HepG2 (cell line): Measurements from ENCODE around the gene ENO1. TPM values are rescaled to one million over a fixed set of nuclear protein-coding genes. Genes with fewer than 3 reads are reported as not detected.

Experiments
- ATF2 ChIP-seq: sonication (generic); formaldehyde crosslinking; IDR thresholded peaks from 2 replicates; pipeline ENCODE4 v1.4.0; 2020; ENCODE audit warnings: missing genetic modification reagents
- BCL3 ChIP-seq: sonication (generic); formaldehyde crosslinking; IDR thresholded peaks from 2 replicates; pipeline ENCODE4 v1.5.1; 2020; ENCODE audit warnings: mild to moderate bottlenecking, missing genetic modification reagents, moderate library complexity
- DPF2 ChIP-seq: sonication (generic); formaldehyde crosslinking; IDR thresholded peaks from 2 replicates; pipeline ENCODE4 v1.4.0; 2020; ENCODE audit warnings: mild to moderate bottlenecking, low read depth, missing genetic modification reagents, borderline replicate concordance
- GATAD2A ChIP-seq: IDR thresholded peaks from 2 replicates; pipeline ENCODE4 v1.6.1; 2016
- GMEB2 ChIP-seq: IDR thresholded peaks from 2 replicates; pipeline ENCODE4 v1.6.1; 2016; ENCODE audit warnings: missing biosample characterization, missing genetic modification reagents, low read depth
- HDAC2 ChIP-seq: sonication (generic); formaldehyde crosslinking; IDR thresholded peaks from 2 replicates; pipeline ENCODE4 v1.4.0; 2020; ENCODE audit warnings: missing genetic modification reagents
- KAT7 ChIP-seq: IDR thresholded peaks from 2 replicates; pipeline ENCODE4 v1.6.1; 2018; ENCODE audit warnings: borderline replicate concordance, missing compliant biosample characterization
- KDM5A ChIP-seq: fragments of 200-600 bp; sonication (generic); IDR thresholded peaks from 2 replicates; pipeline ENCODE4 v1.7.0; 2018; ENCODE audit warnings: antibody characterized with exemption, mild to moderate bottlenecking, low read length, borderline replicate concordance
- KLF6 ChIP-seq: IDR thresholded peaks from 2 replicates; pipeline ENCODE4 v1.8.0; 2016; ENCODE audit warnings: missing biosample characterization, missing genetic modification reagents
- KMT2A ChIP-seq: sonication (generic); formaldehyde crosslinking; IDR thresholded peaks from 2 replicates; pipeline ENCODE4 v1.4.0; 2020; ENCODE audit warnings: missing genetic modification reagents
- MTF1 ChIP-seq: sonication (generic); formaldehyde crosslinking; IDR thresholded peaks from 2 replicates; pipeline ENCODE4 v1.5.0; 2020; ENCODE audit warnings: missing genetic modification reagents
- PITX1 ChIP-seq: sonication (generic); formaldehyde crosslinking; IDR thresholded peaks from 2 replicates; pipeline ENCODE4 v1.5.1; 2020; ENCODE audit warnings: mild to moderate bottlenecking, missing genetic modification reagents
- PRMT3 ChIP-seq: sonication (generic); formaldehyde crosslinking; IDR thresholded peaks from 2 replicates; pipeline ENCODE4 v1.8.1; 2022; ENCODE audit warnings: low read depth, mild to moderate bottlenecking, moderate library complexity, missing genetic modification reagents, borderline replicate concordance
- SRSF4 ChIP-seq: fragments of 200-400 bp; formaldehyde crosslinking; IDR thresholded peaks from one replicate; pipeline ENCODE4 v1.6.1; 2018; ENCODE audit warnings: mild to moderate bottlenecking, low read depth, low read length, moderate library complexity; ENCODE audit not compliant: poor library complexity, severe bottlenecking
- TARDBP ChIP-seq: sonication (generic); formaldehyde crosslinking; IDR thresholded peaks from 2 replicates; pipeline ENCODE4 v1.8.0; 2022; ENCODE audit warnings: mild to moderate bottlenecking, missing genetic modification reagents
- TEAD3 ChIP-seq: optimal IDR thresholded peaks from 2 replicates; pipeline ENCODE3; 2016; ENCODE audit warnings: borderline replicate concordance
- ZBTB8A ChIP-seq: sonication (generic); formaldehyde crosslinking; IDR thresholded peaks from 2 replicates; pipeline ENCODE4 v1.4.0; 2020; ENCODE audit warnings: mild to moderate bottlenecking, low read depth, missing genetic modification reagents, borderline replicate concordance
- ZNF160 ChIP-seq: sonication (generic); formaldehyde crosslinking; IDR thresholded peaks from 2 replicates; pipeline ENCODE4 v1.8.0; 2022; ENCODE audit warnings: mild to moderate bottlenecking, inconsistent platforms, missing genetic modification reagents
- ZNF30 ChIP-seq: sonication (generic); formaldehyde crosslinking; IDR thresholded peaks from 2 replicates; pipeline ENCODE4 v1.5.0; 2020; ENCODE audit warnings: mild to moderate bottlenecking, missing genetic modification reagents
- ZNF570 ChIP-seq: sonication (generic); formaldehyde crosslinking; IDR thresholded peaks from 2 replicates; pipeline ENCODE4 v1.4.0; 2020; ENCODE audit warnings: mild to moderate bottlenecking, missing genetic modification reagents, borderline replicate concordance
- ZNF598 ChIP-seq: sonication (generic); formaldehyde crosslinking; IDR thresholded peaks from 2 replicates; pipeline ENCODE4 v1.5.1; 2020; ENCODE audit warnings: mild to moderate bottlenecking, missing genetic modification reagents, borderline replicate concordance
- ZNF670 ChIP-seq: sonication (generic); formaldehyde crosslinking; IDR thresholded peaks from 2 replicates; pipeline ENCODE4 v1.8.0; 2022; ENCODE audit warnings: mild to moderate bottlenecking, missing genetic modification reagents, borderline replicate concordance
- ZNF788 ChIP-seq: sonication (generic); formaldehyde crosslinking; IDR thresholded peaks from 2 replicates; pipeline ENCODE4 v1.5.0; 2020; ENCODE audit warnings: mild to moderate bottlenecking, missing genetic modification reagents, borderline replicate concordance
- ZNF816 ChIP-seq: sonication (generic); formaldehyde crosslinking; IDR thresholded peaks from 2 replicates; pipeline ENCODE4 v1.8.0; 2022; ENCODE audit warnings: missing genetic modification reagents, mild to moderate bottlenecking, borderline replicate concordance
- ZSCAN25 ChIP-seq: sonication (generic); formaldehyde crosslinking; IDR thresholded peaks from 2 replicates; pipeline ENCODE4 v1.8.0; 2022; ENCODE audit warnings: mild to moderate bottlenecking, missing genetic modification reagents
- ZSCAN31 ChIP-seq: sonication (generic); formaldehyde crosslinking; IDR thresholded peaks from 2 replicates; pipeline ENCODE4 v1.5.0; 2020; ENCODE audit warnings: low read depth, mild to moderate bottlenecking, missing genetic modification reagents
- polyA plus RNA-seq, 8 experiments: library from polyadenylated mRNA; depleted of rRNA in 3 of 8; stranded (reverse) in 7 of 8; unstranded in 1 of 8; fragments of >200 nt; fragmentation: Illumina TruSeq in 4 of 8; extraction: Trizol in 4 of 8; gene quantifications; 2 replicates each; pipeline versions ENCODE4 v1.2.1 to v1.2.3, GENCODE V29; 2011 to 2016; ENCODE audit warnings: low read depth in 4 of 8, missing spikeins in 1 of 8, mixed read lengths in 1 of 8; ENCODE audit not compliant: insufficient read depth in 1 of 8
- total RNA-seq, 5 experiments: library from RNA; depleted of rRNA; stranded (reverse); fragments of >200 nt; fragmentation: Illumina TruSeq; extraction: Trizol; gene quantifications; 2 replicates each; pipeline ENCODE4 v1.2.3, GENCODE V29; 2016; ENCODE audit warnings: low read depth in 1 of 5

The ENO1 gene
- total and polyA plus RNA-seq, 2 of the 13 experiments (the other 11 are each of a cell fraction or from before 2014, with no cell fraction given), result 1,559 to 3,103 TPM

GRCh38 chr1:8848663-8849386 is 29.7 kb downstream of the ENO1 start (continued):
- TF ChIP-seq BCL3 (CRISPR knock-in tag) (no peak), ZSCAN31 (0 out of 2 replicates have a peak, but pooled peaks have one; percentile 51), HDAC2 (CRISPR knock-in tag) (peak; percentile 72; the same call in 1 of the 2 replicates), ATF2 (CRISPR knock-in tag) (peak; percentile 51; the same call in 1 of the 2 replicates), PITX1 (CRISPR knock-in tag) (peak; percentile 60), ZBTB8A (no peak), TEAD3 (CRISPR knock-in tag) (peak; percentile 78), MTF1 (CRISPR knock-in tag) (no peak), TARDBP (CRISPR knock-in tag) (peak; percentile 11; the same call in 1 of the 2 replicates), KDM5A (no peak), ZNF160 (no peak), ZNF570 (CRISPR knock-in tag) (no peak), KAT7 (CRISPR knock-in tag) (peak; percentile 38; the same call in 1 of the 2 replicates), GMEB2 (no peak), KMT2A (CRISPR knock-in tag) (no peak; the same call in 1 of the 2 replicates), ZNF598 (CRISPR knock-in tag) (no peak), ZNF30 (CRISPR knock-in tag) (no peak), ZNF788 (CRISPR knock-in tag) (peak; percentile 76; the same call in 1 of the 2 replicates), ZNF816 (CRISPR knock-in tag) (no peak), KLF6 (CRISPR knock-in tag) (no peak), GATAD2A (CRISPR knock-in tag) (peak; percentile 79), ZSCAN25 (CRISPR knock-in tag) (peak; percentile 61; the same call in 1 of the 2 replicates), SRSF4 (no peak), PRMT3 (CRISPR knock-in tag) (no peak), ZNF670 (CRISPR knock-in tag) (0 out of 2 replicates have a peak, but pooled peaks have one; percentile 44), DPF2 (no peak)
